Ishikawa (cell line): ENCODE measurements around the gene MED10.

Experiments used
- CEBPB ChIP-seq: IDR thresholded peaks from 2 replicates; pipeline ENCODE4 v1.6.1; 2012
- CREB1 ChIP-seq: IDR thresholded peaks from 2 replicates; pipeline ENCODE4 v1.6.1; 2012; ENCODE audit warnings: low read depth
- EGR1 ChIP-seq: IDR thresholded peaks from 2 replicates; pipeline ENCODE4 v1.6.1; 2012
- EP300 ChIP-seq: IDR thresholded peaks from 2 replicates; pipeline ENCODE4 v1.6.1; 2012; ENCODE audit warnings: borderline replicate concordance
- FOXM1 ChIP-seq: IDR thresholded peaks from 2 replicates; pipeline ENCODE4 v1.6.1; 2012; ENCODE audit warnings: low read depth, borderline replicate concordance
- MAX ChIP-seq: IDR thresholded peaks from 2 replicates; pipeline ENCODE4 v1.6.1; 2012
- NFIC ChIP-seq: IDR thresholded peaks from 2 replicates; pipeline ENCODE4 v1.6.1; 2012
- RAD21 ChIP-seq: IDR thresholded peaks from 2 replicates; pipeline ENCODE4 v1.6.1; 2012; ENCODE audit warnings: low read depth
- REST ChIP-seq: IDR thresholded peaks from 2 replicates; pipeline ENCODE4 v1.6.1; 2012; ENCODE audit warnings: low read depth, mild to moderate bottlenecking
- TAF1 ChIP-seq: IDR thresholded peaks from 2 replicates; pipeline ENCODE4 v1.6.1; 2012; ENCODE audit warnings: low read depth, mild to moderate bottlenecking
- TCF12 ChIP-seq: IDR thresholded peaks from 2 replicates; pipeline ENCODE4 v1.6.1; 2012; ENCODE audit warnings: low read depth
- TEAD4 ChIP-seq: IDR thresholded peaks from 2 replicates; pipeline ENCODE4 v1.6.1; 2012
- USF1 ChIP-seq: IDR thresholded peaks from 2 replicates; pipeline ENCODE4 v1.6.1; 2012
- YY1 ChIP-seq: IDR thresholded peaks from 2 replicates; pipeline ENCODE4 v1.6.1; 2012; ENCODE audit warnings: low read depth
- ZBTB7A ChIP-seq: IDR thresholded peaks from 2 replicates; pipeline ENCODE4 v1.6.1; 2012; ENCODE audit warnings: low read depth

MED10 gene

GRCh38 chr5:6379246-6379645 is 899 bp upstream of the MED10 start:
- no peak for TF ChIP-seq TEAD4

GRCh38 chr5:6378766-6379103 is 388 bp upstream of the MED10 start:
- TF ChIP-seq TEAD4, result no peak
- no peak for TF ChIP-seq CREB1
- no peak; the same call in 1 of the 2 replicates for TF ChIP-seq TAF1
- TF ChIP-seq EGR1, result no peak
- TF ChIP-seq CEBPB, result no peak
- TF ChIP-seq YY1, result no peak
- TF ChIP-seq REST, result no peak
- TF ChIP-seq MAX, result no peak
- no peak for TF ChIP-seq TCF12
- TF ChIP-seq ZBTB7A, result no peak
- TF ChIP-seq NFIC, result no peak
- TF ChIP-seq FOXM1, result no peak
- TF ChIP-seq USF1, result no peak
- no peak for TF ChIP-seq RAD21
- no peak for TF ChIP-seq EP300

- TF ChIP-seq ZBTB7A (no peak), YY1 (no peak), REST (no peak)
Measured at GRCh38 chr5:6377582-6377904, 804 bp downstream of the MED10 start.

- TF ChIP-seq USF1 (no peak), CREB1 (no peak), ZBTB7A (no peak), TCF12 (no peak), NFIC (no peak), MAX (no peak), CEBPB (no peak), EGR1 (no peak), REST (no peak), FOXM1 (no peak), TAF1 (no peak), TEAD4 (no peak), RAD21 (no peak)
Measured at GRCh38 chr5:6376974-6377520, 1.3 kb downstream of the MED10 start.

- TF ChIP-seq TAF1, result no peak
- TF ChIP-seq REST, result no peak
- TF ChIP-seq RAD21, result no peak
- no peak for TF ChIP-seq USF1
- TF ChIP-seq ZBTB7A, result no peak
- TF ChIP-seq FOXM1, result no peak
- no peak for TF ChIP-seq NFIC
- TF ChIP-seq TEAD4, result no peak
- TF ChIP-seq YY1, result no peak
- no peak for TF ChIP-seq CREB1
- no peak for TF ChIP-seq EGR1
- no peak for TF ChIP-seq TCF12
- no peak for TF ChIP-seq MAX
- TF ChIP-seq CEBPB, result no peak
- TF ChIP-seq EP300, result no peak
Measured at GRCh38 chr5:6373081-6373846, 5.1 kb downstream of the MED10 start.
